Activated effector memory CD4-positive, alpha-beta T cell treated with Interleukin-2 at 50 U/mL for 16 hours (primary cell): ENCODE measurements around the gene FOS.
"Not testable (repeated sequence)": the region's sequence is repeated elsewhere in the genome, so short reads cannot be mapped to it uniquely, and the experiment has no call there.

ENCODE experiments used
- DNase-seq: peaks from one replicate; pipeline ENCODE4 v3.0.0-alpha.2; 2020

The FOS gene

GRCh38 chr14:75278422-75279152, at the start of gene FOS:
TSS of gene FOS (plus strand) at chr14:75278828. CDS start at chr14:75278983, 155 bp downstream.
- peak; percentile 81 for DNase-seq

- no peak for DNase-seq
Observed at GRCh38 chr14:75229661-75230139, 48.9 kb upstream of the FOS start.

DNA sequence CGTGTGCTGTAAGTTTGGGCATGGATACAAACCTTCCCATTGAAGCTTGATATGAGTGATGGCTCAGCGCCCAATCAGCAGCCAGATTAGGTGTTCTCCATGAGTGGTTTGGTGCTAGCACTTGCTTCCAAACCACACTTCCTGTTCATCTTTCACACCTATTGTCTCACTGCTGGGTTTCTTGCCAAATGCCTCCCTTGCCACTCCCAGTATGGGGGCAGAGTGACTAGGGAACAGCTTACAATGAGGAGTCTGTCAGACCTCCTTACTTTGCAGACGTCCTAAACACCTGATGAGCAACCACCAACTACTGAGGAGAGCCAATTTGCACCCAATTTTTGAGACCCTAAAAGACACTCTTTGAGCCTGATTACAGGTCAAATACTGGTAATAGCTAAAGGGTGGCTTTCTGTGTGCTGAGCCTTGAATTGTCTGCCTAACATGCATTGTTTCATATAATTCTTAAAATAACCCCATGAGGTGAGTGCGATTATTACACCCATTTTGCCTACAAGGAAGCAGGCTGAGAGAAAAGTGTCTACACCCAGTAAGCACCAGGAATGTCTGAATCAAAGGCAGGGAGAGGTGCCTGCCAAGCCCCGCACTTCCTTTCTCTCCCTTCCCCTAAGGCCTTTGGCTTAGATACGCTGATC, 48.4 kb upstream of the FOS start:
- peak; percentile 36 for DNase-seq

DNA sequence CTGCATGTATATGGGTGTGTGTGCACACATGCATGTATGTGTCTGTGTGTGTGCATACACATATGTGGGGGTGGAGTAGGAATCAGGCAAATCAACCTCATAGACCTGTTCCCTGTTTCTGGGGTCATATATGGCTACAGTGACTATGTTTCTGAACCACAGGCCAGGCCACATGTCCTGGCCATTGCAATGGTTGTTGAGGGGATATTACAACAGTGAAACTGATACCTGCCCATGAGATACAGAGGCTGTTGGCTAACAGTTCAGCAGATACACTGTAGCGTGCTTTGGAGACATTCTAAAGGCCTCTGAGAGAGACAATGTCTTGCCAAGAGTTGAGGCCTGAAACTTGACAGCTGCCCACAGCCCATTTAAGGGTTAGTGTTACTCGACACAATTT, 47.3 kb upstream of the FOS start:
- DNase-seq: no peak

- no peak for DNase-seq
Observed at GRCh38 chr14:75232191-75232590, 46.4 kb upstream of the FOS start.

DNA sequence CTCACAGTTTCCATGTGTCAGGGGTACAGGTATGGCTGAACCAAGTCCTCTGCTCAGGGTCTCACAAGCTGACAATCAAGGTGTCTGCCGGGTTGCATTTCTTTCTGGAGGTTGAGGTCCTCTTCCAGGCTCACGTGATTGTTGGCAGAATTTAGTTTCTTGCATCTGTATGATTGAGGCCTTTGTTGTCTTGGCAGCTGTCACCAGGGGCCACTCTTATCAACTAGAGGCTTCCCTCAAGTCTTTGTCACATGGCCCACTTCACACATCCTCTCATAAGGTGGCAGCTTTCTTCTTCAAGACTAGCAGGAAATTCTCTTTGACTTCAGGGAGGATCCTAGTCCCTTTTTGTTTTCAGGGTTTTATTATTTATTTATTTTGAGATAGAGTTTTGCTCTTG, 46.0 kb upstream of the FOS start:
- DNase-seq: peak; percentile 22

DNA sequence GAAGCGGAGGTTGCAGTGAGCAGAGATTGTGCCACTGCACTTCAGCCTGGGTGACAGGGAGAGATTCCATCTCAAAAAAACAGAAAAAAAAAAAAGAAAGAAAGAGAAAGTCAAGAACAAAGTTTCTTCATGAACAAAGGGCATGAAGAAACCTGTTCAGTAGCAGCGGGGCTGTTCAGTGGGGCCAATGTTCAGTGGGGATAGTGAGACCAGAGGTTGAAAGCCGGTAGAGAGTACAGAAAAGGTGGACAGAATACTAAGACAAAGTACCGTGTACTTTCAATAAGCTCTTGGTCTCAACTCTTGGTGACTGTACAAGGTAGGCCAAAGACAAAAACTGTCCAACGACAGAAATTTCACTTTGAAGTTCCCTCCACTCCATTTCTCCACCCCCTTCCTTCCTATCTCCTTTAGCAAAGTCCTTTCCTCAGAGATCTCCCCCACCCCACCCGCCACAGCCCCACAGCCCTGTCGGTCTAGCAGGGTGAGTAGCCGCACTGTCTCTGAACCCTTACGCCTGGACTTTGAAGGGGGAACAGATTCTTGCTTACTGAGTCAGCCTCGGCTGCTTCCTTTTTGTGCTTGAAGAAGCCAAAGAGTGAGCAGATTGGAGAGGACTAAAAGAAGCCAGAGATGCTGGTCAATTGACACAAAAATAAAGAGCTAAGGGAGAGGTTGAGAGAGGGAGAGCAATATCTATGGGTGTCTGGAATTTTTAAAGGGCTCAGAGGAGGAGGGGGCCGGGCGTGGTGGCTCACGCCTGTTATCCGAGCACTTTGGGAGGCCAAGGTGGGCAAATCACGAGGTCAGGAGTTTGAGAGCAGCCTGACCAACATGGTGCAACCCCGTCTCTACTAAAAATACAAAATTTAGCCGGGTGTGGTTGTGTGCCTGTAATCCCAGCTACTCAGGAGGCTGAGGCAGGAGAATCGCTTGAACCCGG, 44.2 kb upstream of the FOS start:
- DNase-seq: no peak

DNA sequence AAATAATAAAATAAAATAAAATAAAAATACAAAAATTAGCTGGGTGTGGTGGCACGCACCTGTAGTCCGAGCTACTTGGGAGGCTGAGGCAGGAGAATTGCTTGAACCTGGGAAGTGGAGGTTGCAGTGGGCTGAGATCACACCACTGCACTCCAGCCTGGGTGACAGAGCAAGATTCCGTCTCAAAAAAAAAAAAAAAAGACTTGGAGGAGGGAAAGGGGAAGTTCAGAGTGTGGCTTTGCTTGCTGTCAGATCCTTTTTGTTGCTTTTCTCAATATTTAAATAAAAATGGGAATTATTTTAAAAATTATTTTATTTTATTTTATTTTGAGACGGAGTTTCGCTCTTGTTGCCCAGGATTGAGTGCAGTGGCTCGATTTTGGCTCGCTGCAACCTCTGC, 43.4 kb upstream of the FOS start:
- DNase-seq: not testable (repeated sequence)

DNA sequence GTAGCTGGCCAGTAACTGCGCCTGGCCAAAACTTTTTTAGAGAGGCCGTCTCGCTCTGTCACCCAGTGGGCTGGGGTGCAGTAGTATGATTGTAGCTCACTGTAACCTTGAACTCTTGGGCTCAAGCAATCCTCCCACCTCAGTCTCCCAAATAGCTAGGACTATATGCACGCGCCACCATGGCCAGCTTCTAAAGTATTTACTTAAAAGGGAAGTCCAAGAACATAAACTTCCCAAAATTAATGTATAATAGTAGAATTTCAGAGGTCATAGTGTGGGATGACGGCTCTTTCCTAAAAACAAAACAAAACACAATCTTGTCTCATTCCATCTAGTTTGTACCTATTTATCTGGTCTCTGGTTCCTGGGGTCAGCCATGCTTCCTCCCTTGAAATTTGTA, 42.2 kb upstream of the FOS start:
- no peak for DNase-seq

- DNase-seq: no peak
Observed at GRCh38 chr14:75236901-75237419, 41.7 kb upstream of the FOS start.

GRCh38 chr14:75238756-75239455, 39.7 kb upstream of the FOS start:
- no peak for DNase-seq

DNA sequence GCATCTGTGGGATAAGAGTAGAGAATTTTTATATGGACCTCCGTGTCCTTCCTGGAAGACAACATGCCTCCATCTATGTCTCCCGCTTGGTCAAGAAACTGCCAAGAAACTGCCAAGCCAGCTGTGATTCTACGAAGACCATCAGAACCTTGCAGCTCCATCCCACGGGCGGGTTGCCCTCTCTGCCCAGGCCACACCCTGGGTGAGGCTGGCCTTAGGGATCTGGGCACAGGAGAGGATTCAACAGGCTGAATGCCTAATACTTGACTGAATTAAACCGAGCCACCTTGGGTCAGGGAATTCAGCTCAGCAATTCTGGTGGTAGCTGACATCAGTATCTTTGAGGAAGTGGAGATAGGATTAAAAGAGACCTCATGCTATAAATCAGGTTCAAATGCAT, 37.8 kb upstream of the FOS start:
- no peak for DNase-seq

DNA sequence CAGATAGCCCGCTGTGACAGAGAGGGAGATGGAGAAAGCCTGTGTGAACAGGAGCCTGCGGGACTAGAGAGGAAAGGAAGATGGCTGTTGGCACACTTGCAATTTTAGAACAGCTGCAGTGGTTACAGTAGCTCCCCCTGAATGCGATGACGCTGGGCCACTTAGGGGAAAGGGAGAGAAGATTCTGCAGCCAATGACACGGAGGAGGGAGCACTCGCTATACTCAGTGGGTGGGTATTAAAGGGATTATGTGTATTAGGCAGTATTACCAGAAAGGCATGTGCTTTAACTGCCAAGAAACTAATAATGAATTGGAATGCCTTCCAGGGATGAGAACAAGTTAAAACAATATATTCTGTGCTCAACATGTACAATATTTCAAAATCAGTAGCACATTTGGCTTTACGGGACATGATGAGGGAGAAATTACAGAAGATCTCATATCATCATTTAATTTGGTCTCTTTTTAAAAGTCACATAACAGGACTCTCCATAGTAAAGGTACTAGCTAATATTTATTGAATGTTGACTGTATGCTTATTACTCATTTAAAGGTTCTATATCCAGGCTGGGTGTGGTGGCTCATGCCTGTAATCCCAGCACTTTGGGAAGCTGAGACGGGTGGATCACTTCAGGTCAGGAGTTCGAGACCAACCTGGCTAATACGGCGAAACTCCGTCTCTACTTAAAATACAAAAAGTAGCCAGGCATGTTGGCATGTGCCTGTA, 35.9 kb upstream of the FOS start:
- DNase-seq: no peak

DNA sequence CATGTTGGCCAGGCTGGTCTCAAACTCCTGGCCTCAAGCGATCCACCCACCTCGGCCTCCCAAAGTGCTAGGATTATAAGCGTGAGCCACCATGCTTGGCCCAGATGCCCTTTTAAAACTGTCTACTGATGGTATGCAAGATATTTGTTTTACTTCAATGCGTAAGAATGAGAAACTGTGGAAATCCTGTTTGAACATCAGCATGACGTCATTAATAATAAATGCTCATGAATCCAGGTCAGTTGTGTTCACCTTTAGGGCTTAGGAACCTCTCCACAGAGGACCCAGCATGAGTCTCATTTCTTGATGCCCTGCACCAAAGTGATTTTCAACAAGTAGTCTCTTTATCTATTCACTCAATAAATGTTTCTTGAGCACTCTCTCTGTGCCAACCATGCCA, 34.5 kb upstream of the FOS start:
- no peak for DNase-seq

DNA sequence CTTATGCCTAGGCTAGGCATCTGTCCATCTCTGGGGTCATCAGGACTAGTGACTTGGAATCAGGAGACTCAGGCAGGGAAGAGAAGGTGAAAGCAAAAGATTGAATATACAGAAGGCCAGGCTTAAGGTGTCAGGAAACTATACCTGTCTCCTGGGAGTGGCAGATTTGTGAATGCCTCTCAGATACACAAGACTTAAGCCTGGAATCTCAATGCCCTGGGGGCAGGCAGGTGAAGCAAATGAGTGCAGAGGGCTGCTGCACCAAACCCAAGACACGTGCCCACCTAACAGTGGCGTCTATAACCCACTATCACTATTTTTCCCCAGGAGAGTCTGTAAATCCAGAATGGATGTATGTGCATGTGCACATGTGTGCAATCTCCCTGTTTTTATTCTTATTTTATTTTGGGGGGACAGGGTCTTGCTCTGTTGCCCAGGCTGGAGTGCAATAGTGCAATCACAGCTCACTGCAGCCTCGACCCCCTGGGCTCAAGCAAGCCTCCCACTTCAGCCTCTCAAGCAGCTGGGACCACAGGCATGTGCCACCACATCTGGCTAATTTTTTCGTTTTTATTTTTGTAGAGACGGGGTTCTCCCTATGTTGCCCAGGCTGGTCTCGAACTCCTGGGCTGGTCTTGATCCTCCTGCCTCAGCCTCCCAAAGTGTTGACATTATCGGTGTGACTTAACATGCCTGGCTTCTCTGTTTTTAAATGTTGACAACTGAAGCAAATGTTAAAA, 31.9 kb upstream of the FOS start:
- DNase-seq: no peak

- DNase-seq: peak; percentile 40
Observed at GRCh38 chr14:75247286-75247922, 31.2 kb upstream of the FOS start.

DNA sequence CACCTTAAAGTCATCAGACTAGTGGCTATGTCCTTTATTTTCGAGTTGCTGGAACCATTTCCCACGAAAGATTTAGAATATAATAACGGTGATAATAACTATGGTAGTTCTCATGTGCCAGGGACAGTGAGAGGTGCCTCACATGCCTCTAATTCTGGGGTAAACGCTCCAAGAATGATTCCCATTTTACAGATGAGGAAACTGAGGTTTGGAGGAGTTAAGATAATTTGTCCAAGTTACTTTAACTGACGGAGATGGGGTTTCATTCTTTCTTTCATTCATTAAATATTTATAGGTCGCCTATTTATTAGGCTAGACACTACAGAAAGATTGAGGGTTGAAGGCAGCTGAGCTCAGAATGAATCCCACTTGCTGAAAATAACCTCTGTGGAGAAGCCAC, 30.7 kb upstream of the FOS start:
- no peak for DNase-seq

DNA sequence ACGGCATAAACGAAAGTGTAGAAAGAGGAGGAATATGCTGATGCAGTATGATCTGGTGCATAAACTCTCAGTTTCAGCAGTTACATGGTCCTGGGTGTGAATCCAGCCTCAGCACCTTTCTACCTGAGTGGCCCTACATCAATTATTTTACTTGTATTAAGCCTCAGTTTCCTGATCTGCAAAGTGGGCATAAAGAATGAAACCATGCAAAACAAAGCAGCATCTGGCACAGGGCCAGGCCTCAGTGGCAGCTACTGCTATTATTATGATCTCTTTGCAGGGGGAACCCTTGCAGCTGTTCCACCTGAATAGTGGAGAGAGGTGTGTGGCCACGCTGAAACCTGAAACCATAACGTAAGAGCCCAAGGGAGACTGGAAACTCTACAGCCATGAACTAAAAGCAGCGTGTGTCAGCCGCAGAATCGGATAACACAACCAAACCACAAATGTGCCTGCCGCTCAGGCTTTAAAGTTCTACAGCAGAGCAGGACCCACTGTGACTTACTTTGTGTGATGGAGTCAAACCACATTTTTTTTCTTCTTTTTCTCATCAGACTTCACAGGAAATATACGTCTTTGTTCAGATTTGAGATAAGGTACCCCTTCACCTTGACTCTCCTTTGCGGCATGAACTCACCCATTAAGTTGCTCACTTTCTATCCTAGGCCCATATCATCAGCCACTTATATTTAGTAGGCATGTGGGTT, 29.2 kb upstream of the FOS start:
- DNase-seq: peak; percentile 73

GRCh38 chr14:75249958-75250336, 28.7 kb upstream of the FOS start:
- DNase-seq: no peak

DNA sequence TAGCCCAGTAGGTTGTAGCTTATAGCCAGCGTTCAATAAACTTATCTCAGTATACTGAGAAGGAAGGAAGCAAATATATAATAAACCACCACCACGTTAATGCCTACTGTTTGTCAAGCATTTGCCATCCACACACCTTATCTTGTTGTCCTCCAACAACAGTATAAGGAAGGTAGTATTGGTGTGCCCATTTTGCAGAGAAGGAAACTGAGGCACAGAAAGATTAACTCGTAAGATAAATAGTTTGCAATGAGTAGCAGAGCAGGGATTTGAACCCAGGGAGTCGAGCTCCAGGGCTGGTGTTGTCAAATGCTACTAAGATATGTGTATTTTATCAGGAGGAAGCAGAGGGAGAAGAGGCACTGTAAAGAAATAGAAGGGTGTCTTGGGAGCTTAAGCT, 27.8 kb upstream of the FOS start:
- no peak for DNase-seq
